NB4 (cell line): Measurements from ENCODE around the gene ARL4D.
"Not testable (repeated sequence)": the region's sequence is repeated elsewhere in the genome, so short reads cannot be mapped to it uniquely, and the experiment has no call there.

ENCODE experiments used
- DNase-seq: peaks from one replicate; pipeline ENCODE4 v3.0.0; 2010; ENCODE audit warnings: low read depth
- H3K4me3 ChIP-seq: one replicate; pipeline ENCODE4 v1.5.1; 2011; ENCODE audit warnings: mild to moderate bottlenecking, low read depth, low read length, moderate library complexity
- MYC ChIP-seq: IDR thresholded peaks from 2 replicates; pipeline ENCODE4 v1.6.1; 2011; ENCODE audit warnings: low read depth, low read length
- POLR2A ChIP-seq: IDR thresholded peaks from 2 replicates; pipeline ENCODE4 v1.6.1; 2011; ENCODE audit warnings: mild to moderate bottlenecking; ENCODE audit not compliant: insufficient read length; ENCODE audit errors: extremely low read depth
- TF ChIP-seq, protein P1 (sequence below): IDR thresholded peaks from 2 replicates; pipeline ENCODE4 v1.6.1; 2011; ENCODE audit warnings: low read depth, low read length
- TF ChIP-seq, protein P2 (sequence below): IDR thresholded peaks from one replicate; pipeline ENCODE4 v1.5.1; 2012; ENCODE audit warnings: low read depth, low read length

The ARL4D gene

DNA sequence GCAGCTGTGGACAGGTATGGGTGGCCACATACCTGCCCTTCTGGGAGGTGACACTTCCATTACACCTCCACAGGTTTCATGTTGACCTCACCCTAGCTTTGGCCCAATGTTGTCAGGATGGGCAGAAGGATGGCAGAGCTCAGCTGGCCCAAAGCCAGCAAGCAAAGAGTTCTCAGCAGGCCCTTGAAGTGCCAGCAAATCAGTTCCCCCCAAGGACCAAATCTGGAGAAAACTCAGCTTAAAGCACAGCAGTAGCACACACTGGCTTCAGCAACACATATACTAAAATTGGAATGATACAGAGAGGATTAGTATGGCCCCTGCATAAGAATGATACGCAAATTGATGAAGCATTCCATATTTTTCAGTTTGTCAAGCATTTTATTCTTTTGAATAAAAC lies 13.4 kb downstream of the ARL4D start:
- TF ChIP-seq POLR2A, result no peak
- TF ChIP-seq, protein P1, sequence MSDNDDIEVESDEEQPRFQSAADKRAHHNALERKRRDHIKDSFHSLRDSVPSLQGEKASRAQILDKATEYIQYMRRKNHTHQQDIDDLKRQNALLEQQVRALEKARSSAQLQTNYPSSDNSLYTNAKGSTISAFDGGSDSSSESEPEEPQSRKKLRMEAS, result no peak
- TF ChIP-seq MYC, result no peak
- TF ChIP-seq, protein P2, sequence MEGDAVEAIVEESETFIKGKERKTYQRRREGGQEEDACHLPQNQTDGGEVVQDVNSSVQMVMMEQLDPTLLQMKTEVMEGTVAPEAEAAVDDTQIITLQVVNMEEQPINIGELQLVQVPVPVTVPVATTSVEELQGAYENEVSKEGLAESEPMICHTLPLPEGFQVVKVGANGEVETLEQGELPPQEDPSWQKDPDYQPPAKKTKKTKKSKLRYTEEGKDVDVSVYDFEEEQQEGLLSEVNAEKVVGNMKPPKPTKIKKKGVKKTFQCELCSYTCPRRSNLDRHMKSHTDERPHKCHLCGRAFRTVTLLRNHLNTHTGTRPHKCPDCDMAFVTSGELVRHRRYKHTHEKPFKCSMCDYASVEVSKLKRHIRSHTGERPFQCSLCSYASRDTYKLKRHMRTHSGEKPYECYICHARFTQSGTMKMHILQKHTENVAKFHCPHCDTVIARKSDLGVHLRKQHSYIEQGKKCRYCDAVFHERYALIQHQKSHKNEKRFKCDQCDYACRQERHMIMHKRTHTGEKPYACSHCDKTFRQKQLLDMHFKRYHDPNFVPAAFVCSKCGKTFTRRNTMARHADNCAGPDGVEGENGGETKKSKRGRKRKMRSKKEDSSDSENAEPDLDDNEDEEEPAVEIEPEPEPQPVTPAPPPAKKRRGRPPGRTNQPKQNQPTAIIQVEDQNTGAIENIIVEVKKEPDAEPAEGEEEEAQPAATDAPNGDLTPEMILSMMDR, result no peak
- no peak overlapping the region for H3K4me3 ChIP-seq

DNA sequence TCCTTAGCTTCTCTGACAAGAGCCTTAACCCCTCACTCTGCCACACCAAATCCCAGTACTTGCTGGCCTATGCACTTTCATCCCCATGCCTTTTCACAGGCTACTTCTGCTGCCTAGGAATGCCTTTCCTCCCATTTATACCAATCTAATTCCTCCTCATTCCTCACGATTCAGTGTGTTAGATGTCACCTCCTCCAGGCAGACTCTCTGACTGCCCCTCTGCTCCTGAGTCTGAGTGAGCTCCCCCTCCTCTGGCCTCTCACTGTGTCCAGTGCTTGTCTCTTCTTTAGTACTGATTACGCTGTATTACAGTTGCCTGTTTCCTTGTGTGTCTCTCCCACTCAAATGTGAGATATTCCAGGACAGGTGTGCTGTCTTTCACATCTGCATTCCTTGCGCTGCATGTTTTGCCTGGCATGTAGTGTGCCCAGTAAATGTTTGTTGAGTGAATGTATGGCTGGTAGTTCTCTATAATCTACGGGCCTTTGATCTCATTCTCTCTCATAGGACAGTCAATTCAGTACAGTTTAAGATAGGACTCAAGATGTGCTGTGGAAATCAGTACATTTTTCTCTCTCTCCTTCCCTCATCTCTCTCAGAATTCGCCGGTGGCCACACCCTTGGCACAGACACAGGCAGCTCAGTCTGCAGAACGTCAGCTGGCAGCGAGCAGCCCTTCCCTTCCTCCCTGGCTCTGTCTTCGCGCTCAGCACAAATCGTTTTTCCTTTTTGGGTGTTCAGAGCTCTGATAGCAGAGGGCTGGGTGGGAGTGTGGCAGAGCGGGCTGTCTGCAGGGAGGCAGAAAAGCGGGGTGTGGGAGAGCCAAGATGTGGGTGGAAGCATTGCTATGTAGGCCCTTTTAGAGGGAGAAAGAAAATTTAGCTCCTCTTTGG lies 18.5 kb downstream of the ARL4D start:
- no peak for DNase-seq
- no peak overlapping the region for H3K4me3 ChIP-seq
- no peak for TF ChIP-seq MYC

More for the DNA sequence above, 13.4 kb downstream of the ARL4D start:
- no peak for DNase-seq

DNA sequence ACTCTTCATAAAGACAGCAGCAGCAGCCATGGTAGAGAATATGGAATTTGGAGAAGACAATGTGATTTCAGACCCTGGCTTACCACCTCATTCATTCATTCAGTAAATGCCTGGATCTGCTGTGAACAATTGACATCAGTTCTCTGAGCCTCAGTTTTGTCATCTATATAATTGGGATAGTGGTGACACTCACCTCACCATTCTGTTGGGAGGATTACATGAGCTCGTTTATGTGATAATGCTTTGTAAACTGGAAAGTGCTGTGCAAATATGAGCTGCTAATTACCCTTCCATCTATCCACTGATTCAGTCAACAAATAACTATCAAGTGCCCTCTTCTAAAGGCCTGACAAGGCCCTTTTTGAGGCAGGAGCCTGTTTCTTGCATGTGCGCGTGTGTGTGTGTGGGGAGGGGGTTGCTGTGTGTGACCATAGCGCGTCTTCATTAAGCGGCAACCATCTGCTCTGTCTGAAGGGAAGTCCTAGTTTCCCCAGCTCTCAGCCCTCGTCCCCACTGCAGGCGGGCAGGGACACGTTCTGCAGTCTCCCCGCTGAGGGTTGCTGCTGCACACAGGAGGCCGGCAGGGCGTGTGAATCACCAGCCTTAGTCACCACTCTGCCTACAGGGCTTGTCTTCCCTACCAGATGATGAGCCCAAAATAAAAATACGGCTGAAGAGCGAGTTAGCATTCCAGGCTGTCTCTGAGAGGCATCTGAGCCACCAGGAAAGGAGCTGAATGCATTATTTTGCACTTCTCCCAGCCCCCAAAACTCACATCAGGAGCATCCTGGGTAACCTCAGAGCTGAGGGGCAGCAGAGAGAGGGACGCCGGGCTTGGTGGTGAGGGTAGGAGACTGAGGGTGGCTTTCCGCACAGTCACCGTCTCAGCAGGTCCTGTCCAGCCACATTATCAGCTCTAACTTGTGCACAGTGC lies 19.9 kb downstream of the ARL4D start:
- DNase-seq, result peak; percentile 91
- TF ChIP-seq, protein P1, result peak; percentile 80
- peak; percentile 81 for TF ChIP-seq MYC
- TF ChIP-seq, protein P2, result no peak
- H3K4me3 ChIP-seq, result peak overlapping the region; percentile 30

DNA sequence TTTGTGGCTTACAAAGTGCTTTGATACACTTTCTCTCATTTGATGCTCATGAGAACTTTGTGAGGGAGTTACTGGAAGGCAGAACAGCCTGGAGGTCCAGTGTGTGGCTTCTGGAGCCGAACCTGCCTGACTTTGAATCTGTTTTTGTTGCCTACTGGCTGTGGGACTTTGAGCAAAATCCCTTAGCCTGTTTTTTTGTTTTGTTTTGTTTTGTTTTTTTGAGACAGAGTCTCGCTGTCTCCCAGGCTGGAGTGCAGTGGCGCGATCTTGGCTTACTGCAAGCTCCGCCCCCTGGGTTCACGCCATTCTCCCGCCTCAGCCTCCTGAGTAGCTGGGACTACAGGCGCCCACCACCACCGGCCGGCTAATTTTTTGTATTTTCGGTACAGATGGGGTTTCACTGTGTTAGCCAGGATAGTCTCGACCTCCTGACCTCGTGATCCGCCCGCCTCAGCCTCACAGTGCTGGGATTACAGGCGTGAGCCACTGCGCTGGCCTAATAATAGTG lies 20.6 kb downstream of the ARL4D start:
- not testable (repeated sequence) for DNase-seq, H3K4me3 ChIP-seq

DNA sequence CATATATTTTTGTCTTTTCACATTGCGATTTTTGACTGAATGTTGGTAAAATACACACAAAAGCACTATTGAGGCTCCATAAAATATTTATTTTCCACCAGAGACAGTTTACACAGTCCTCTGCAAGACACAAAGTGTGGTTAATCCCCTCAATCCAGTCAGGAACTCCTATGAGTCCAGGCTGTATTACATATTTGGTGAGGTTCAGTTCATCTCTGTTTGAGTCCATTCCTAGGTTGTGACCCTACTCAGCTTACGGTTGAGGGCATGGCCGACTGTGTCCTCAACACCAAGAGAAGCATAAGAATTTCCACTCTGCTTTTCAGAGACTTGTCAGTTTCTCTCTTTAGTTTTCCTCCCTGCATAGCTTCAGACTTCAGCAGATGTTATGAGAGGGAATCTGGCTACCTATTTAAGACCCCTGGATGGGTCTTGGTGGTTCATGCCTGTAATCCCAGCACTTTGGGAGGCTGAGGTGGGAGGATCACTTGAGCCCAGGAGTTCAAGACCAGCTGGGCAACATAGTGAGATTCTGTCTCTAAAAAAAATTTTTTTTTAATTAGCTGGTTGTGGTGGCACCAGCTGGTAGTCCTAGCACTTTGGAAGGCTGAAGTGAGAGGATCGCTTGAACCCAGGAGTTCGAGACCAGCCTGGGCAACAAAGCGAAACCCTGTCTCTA lies 25.1 kb downstream of the ARL4D start:
- no peak overlapping the region for H3K4me3 ChIP-seq
- TF ChIP-seq MYC (no peak), POLR2A (no peak)
- TF ChIP-seq, protein P1, result no peak
- TF ChIP-seq, protein P2, result no peak
- DNase-seq, result no peak

DNA sequence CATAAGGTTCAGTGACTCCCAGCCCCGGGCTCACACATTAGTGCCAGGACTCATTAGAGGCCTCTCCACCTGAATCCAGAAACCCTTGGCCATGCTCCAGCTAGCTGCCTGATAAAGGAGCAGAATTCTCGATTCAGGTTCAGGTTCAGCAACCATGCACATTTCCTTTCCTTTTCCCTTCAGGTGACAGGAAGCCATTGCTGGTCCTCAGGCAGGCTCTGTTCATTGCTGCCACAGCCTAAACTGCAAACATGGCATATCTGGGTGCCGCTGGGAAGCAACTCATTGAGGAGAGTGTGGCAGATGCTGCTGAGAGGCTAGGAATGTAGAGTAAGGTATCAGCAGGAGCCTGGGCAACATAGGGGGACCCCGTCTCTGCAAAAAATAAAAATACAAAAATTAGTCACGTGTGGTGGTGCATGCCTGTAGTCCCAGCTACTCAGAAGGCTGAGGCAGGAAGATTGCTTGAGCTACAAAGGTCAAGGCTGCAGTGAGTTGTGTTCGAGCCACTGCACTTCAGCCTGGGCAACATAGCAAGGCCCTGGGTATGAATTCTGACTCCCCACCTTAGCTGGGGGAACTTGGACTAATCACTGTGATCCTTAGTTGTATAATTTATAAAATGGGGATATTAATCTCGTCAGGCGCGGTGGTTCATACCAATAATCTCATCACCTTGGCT lies 28.7 kb downstream of the ARL4D start:
- H3K4me3 ChIP-seq, result no peak overlapping the region
- no peak for DNase-seq
- TF ChIP-seq, protein P1, result no peak
- TF ChIP-seq POLR2A, result no peak
- TF ChIP-seq, protein P2, result no peak
